SK-N-SH treated with all-trans-retinoic acid at 6 μM for 48 hours (cell line): ENCODE measurements around the gene PALLD.

Experiments used
- ARNTL ChIP-seq: fragments of 450-650 bp; formaldehyde crosslinking; IDR thresholded peaks from 2 replicates; pipeline ENCODE4 v1.5.0; 2020; ENCODE audit warnings: low read depth, mild to moderate bottlenecking, moderate library complexity, borderline replicate concordance
- CSDC2 ChIP-seq: fragments of 250-450 bp; sonication (Bioruptor Pico); IDR thresholded peaks from 2 replicates; pipeline ENCODE4 v1.5.0; 2020; ENCODE audit warnings: mild to moderate bottlenecking, moderate library complexity
- GLIS3 ChIP-seq: fragments of 250-450 bp; sonication (Bioruptor Pico); IDR thresholded peaks from 2 replicates; pipeline ENCODE4 v1.5.0; 2020; ENCODE audit warnings: mild to moderate bottlenecking, moderate library complexity
- ISL1 ChIP-seq: fragments of 250-450 bp; sonication (Bioruptor Pico); IDR thresholded peaks from 2 replicates; pipeline ENCODE4 v2.1.2; 2022; ENCODE audit warnings: mild to moderate bottlenecking, moderate library complexity
- OSR1 ChIP-seq: fragments of 250-450 bp; sonication (Bioruptor Pico); IDR thresholded peaks from 2 replicates; pipeline ENCODE4 v1.8.0; 2022; ENCODE audit warnings: moderate library complexity, mild to moderate bottlenecking, inconsistent platforms
- PPARA ChIP-seq: fragments of 250-450 bp; sonication (Bioruptor Pico); IDR thresholded peaks from 2 replicates; pipeline ENCODE4 v1.5.0; 2020; ENCODE audit warnings: mild to moderate bottlenecking, borderline replicate concordance
- RARB ChIP-seq: fragments of 250-450 bp; sonication (Bioruptor Pico); IDR thresholded peaks from 2 replicates; pipeline ENCODE4 v1.8.0; 2021; ENCODE audit warnings: mild to moderate bottlenecking, moderate library complexity
- TCF4 ChIP-seq: fragments of 250-450 bp; sonication (Bioruptor Pico); IDR thresholded peaks from 2 replicates; pipeline ENCODE4 v1.8.0; 2021; ENCODE audit warnings: mild to moderate bottlenecking, moderate library complexity, borderline replicate concordance
- ZFP3 ChIP-seq: fragments of 250-450 bp; sonication (Bioruptor Pico); IDR thresholded peaks from 2 replicates; pipeline ENCODE4 v1.5.0; 2020; ENCODE audit warnings: mild to moderate bottlenecking, moderate library complexity
- ZFP30 ChIP-seq: fragments of 450-650 bp; formaldehyde crosslinking; IDR thresholded peaks from 2 replicates; pipeline ENCODE4 v1.5.0; 2022; ENCODE audit warnings: mild to moderate bottlenecking, moderate library complexity
- ZNF565 ChIP-seq: fragments of 450-650 bp; formaldehyde crosslinking; conservative IDR thresholded peaks from 2 replicates; pipeline ENCODE4 v1.5.0; 2020; ENCODE audit warnings: low read depth, mild to moderate bottlenecking, moderate library complexity
- TF ChIP-seq, protein P1 (sequence below): fragments of 250-450 bp; sonication (Bioruptor Pico); IDR thresholded peaks from 2 replicates; pipeline ENCODE4 v1.8.0; 2020; ENCODE audit warnings: mild to moderate bottlenecking, moderate library complexity, borderline replicate concordance
- TF ChIP-seq, protein P2 (sequence below): fragments of 250-450 bp; sonication (Bioruptor Pico); IDR thresholded peaks from 2 replicates; pipeline ENCODE4 v1.5.0; 2020; ENCODE audit warnings: mild to moderate bottlenecking, moderate library complexity

- TF ChIP-seq GLIS3 (CRISPR knock-in tag), result no peak
- no peak for TF ChIP-seq TCF4 (CRISPR knock-in tag)
- no peak for TF ChIP-seq ARNTL
- TF ChIP-seq ZNF565 (CRISPR knock-in tag), result no peak
- TF ChIP-seq, protein P1, sequence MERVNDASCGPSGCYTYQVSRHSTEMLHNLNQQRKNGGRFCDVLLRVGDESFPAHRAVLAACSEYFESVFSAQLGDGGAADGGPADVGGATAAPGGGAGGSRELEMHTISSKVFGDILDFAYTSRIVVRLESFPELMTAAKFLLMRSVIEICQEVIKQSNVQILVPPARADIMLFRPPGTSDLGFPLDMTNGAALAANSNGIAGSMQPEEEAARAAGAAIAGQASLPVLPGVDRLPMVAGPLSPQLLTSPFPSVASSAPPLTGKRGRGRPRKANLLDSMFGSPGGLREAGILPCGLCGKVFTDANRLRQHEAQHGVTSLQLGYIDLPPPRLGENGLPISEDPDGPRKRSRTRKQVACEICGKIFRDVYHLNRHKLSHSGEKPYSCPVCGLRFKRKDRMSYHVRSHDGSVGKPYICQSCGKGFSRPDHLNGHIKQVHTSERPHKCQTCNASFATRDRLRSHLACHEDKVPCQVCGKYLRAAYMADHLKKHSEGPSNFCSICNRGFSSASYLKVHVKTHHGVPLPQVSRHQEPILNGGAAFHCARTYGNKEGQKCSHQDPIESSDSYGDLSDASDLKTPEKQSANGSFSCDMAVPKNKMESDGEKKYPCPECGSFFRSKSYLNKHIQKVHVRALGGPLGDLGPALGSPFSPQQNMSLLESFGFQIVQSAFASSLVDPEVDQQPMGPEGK, result no peak
- no peak for TF ChIP-seq RARB
- TF ChIP-seq, protein P2, sequence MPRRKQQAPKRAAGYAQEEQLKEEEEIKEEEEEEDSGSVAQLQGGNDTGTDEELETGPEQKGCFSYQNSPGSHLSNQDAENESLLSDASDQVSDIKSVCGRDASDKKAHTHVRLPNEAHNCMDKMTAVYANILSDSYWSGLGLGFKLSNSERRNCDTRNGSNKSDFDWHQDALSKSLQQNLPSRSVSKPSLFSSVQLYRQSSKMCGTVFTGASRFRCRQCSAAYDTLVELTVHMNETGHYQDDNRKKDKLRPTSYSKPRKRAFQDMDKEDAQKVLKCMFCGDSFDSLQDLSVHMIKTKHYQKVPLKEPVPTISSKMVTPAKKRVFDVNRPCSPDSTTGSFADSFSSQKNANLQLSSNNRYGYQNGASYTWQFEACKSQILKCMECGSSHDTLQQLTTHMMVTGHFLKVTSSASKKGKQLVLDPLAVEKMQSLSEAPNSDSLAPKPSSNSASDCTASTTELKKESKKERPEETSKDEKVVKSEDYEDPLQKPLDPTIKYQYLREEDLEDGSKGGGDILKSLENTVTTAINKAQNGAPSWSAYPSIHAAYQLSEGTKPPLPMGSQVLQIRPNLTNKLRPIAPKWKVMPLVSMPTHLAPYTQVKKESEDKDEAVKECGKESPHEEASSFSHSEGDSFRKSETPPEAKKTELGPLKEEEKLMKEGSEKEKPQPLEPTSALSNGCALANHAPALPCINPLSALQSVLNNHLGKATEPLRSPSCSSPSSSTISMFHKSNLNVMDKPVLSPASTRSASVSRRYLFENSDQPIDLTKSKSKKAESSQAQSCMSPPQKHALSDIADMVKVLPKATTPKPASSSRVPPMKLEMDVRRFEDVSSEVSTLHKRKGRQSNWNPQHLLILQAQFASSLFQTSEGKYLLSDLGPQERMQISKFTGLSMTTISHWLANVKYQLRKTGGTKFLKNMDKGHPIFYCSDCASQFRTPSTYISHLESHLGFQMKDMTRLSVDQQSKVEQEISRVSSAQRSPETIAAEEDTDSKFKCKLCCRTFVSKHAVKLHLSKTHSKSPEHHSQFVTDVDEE (CRISPR knock-in tag), result no peak
- no peak for TF ChIP-seq CSDC2 (CRISPR knock-in tag)
- TF ChIP-seq ISL1 (CRISPR knock-in tag), result no peak
- TF ChIP-seq PPARA (CRISPR knock-in tag), result no peak
- no peak for TF ChIP-seq ZFP30
- TF ChIP-seq ZFP3 (CRISPR knock-in tag), result no peak
- no peak for TF ChIP-seq OSR1 (CRISPR knock-in tag)
These were observed 314.4 kb downstream of the PALLD start for GRCh38 chr4:168811207-168811606.
